ENCODE measurements around the gene LARGE1.

Gene LARGE1

GRCh38 chr22:33883961-33884808, 36.1 kb downstream of the LARGE1 start:
- TF ChIP-seq REST (IDR thresholded peaks at IDR 0.05; ENCODE audit: insufficient read depth in 1 of 2, low read depth in 2 of 2, low read length in 2 of 2) (no peak), FOXP2 (optimal IDR thresholded peaks at IDR 0.05; ENCODE audit: borderline replicate concordance, extremely low read depth, extremely low read length, insufficient read depth) (no peak), TAF1 (IDR thresholded peaks at IDR 0.05; ENCODE audit: borderline replicate concordance, insufficient read depth, low read length) (no peak), SIN3A (IDR thresholded peaks at IDR 0.05; ENCODE audit: borderline replicate concordance, insufficient read depth, low read length) (no peak)

GRCh38 chr22:33883561-33883960, 36.7 kb downstream of the LARGE1 start:
- TF ChIP-seq POLR2AphosphoS5 (IDR thresholded peaks at IDR 0.05; ENCODE audit: low read depth, low read length) = no peak
- TF ChIP-seq TAF1 (IDR thresholded peaks at IDR 0.05; ENCODE audit: borderline replicate concordance, insufficient read depth, low read length) = no peak
- TF ChIP-seq FOXP2 (optimal IDR thresholded peaks at IDR 0.05; ENCODE audit: borderline replicate concordance, extremely low read depth, extremely low read length, insufficient read depth) = no peak
- no peak for TF ChIP-seq SIN3A (IDR thresholded peaks at IDR 0.05; ENCODE audit: borderline replicate concordance, insufficient read depth, low read length)
- no peak for TF ChIP-seq REST (IDR thresholded peaks at IDR 0.05; ENCODE audit: insufficient read depth in 1 of 2, low read depth in 2 of 2, low read length in 2 of 2)

GRCh38 chr22:33882991-33883390, 37.3 kb downstream of the LARGE1 start:
- TF ChIP-seq FOXP2 (optimal IDR thresholded peaks at IDR 0.05; ENCODE audit: borderline replicate concordance, extremely low read depth, extremely low read length, insufficient read depth) (no peak), POLR2AphosphoS5 (IDR thresholded peaks at IDR 0.05; ENCODE audit: low read depth, low read length) (no peak), REST (IDR thresholded peaks at IDR 0.05; ENCODE audit: insufficient read depth in 1 of 2, low read depth in 2 of 2, low read length in 2 of 2) (no peak), SIN3A (IDR thresholded peaks at IDR 0.05; ENCODE audit: borderline replicate concordance, insufficient read depth, low read length) (no peak), TAF1 (IDR thresholded peaks at IDR 0.05; ENCODE audit: borderline replicate concordance, insufficient read depth, low read length) (no peak)

- no peak for TF ChIP-seq SIN3A (IDR thresholded peaks at IDR 0.05; ENCODE audit: borderline replicate concordance, insufficient read depth, low read length)
- no peak for TF ChIP-seq POLR2AphosphoS5 (IDR thresholded peaks at IDR 0.05; ENCODE audit: low read depth, low read length)
- no peak for TF ChIP-seq REST (IDR thresholded peaks at IDR 0.05; ENCODE audit: insufficient read depth in 1 of 2, low read depth in 2 of 2, low read length in 2 of 2)
- no peak for TF ChIP-seq FOXP2 (optimal IDR thresholded peaks at IDR 0.05; ENCODE audit: borderline replicate concordance, extremely low read depth, extremely low read length, insufficient read depth)
- TF ChIP-seq TAF1 (IDR thresholded peaks at IDR 0.05; ENCODE audit: borderline replicate concordance, insufficient read depth, low read length) = no peak
Observed at GRCh38 chr22:33880986-33881385, 39.3 kb downstream of the LARGE1 start.
